GM12878 (cell line): Measurements from ENCODE around the gene ESPNL. TPM values are rescaled to one million over a fixed set of nuclear protein-coding genes. Genes with fewer than 3 reads are reported as not detected.

Experiments used
- ATAC-seq: fragments of 200-7000 bp; cut with Tn5 transposase; 3 replicates; pipeline ENCODE4 v1.9.1; 2020; ENCODE audit warnings: mild to moderate bottlenecking, moderate library complexity
- BruUV-seq: library from RNA; stranded (reverse); fragments of 400-500 nt; replicated peaks from 2 replicates; lab custom pipeline; 2021; lab: Mats Ljungman, UMichigan
- CTCF ChIA-PET: fragments of 300-600 bp; sonication (Branson Sonifier 250); formaldehyde crosslinking; extraction: SDS; loops from one replicate; lab custom pipeline; 2021; ENCODE audit warnings: inconsistent platforms; lab: Yijun Ruan, JAX
- POLR2A ChIA-PET: fragments of 350-600 bp; formaldehyde crosslinking; extraction: SDS; loops from one replicate; lab custom pipeline; 2021; ENCODE audit warnings: inconsistent platforms; lab: Charles Lee
- RAD21 ChIA-PET: fragments of 300-600 bp; sonication (Branson Sonifier 250); formaldehyde crosslinking; loops from one replicate; lab custom pipeline; 2023; ENCODE audit warnings: antibody characterized with exemption; ENCODE audit not compliant: unreplicated experiment; lab: Charles Lee
- SMC1A ChIA-PET: fragments of 300-600 bp; sonication (Branson Sonifier 250); formaldehyde crosslinking; loops from one replicate; lab custom pipeline; 2023; ENCODE audit not compliant: unreplicated experiment, uncharacterized antibody; lab: Charles Lee
- DNase-seq: peaks from one replicate; pipeline ENCODE4 v3.0.0-alpha.2; 2011; ENCODE audit warnings: low read depth, low spot score
- FAIRE-seq: peaks from 3 replicates; lab custom pipeline; 2011; peaks lifted over from hg19 to GRCh38; lab: Jason Lieb, UNC
- H2AFZ ChIP-seq: 2 replicates; pipeline ENCODE4 v1.6.0; 2011; ENCODE audit warnings: low read depth, low read length, control low read depth; ENCODE audit not compliant: control insufficient read depth
- H3K27ac ChIP-seq: 2 replicates; pipeline ENCODE4 v1.5.1; 2011; ENCODE audit warnings: control low read depth; ENCODE audit not compliant: control insufficient read depth, insufficient read depth
- H3K27me3 ChIP-seq, 2 experiments: replicated peaks in 1 of 2; 2 replicates each; pipeline versions ENCODE4 v1.6.0 to v1.6.1; 2011; ENCODE audit warnings: low read length in 1 of 2; ENCODE audit not compliant: control insufficient read depth in 2 of 2, insufficient read depth in 2 of 2
- H3K36me3 ChIP-seq, 2 experiments: 2 replicates each; pipeline ENCODE4 v1.5.1; 2011; ENCODE audit warnings: low read length in 1 of 2; ENCODE audit not compliant: control insufficient read depth in 2 of 2, insufficient read depth in 2 of 2
- H3K4me1 ChIP-seq: 2 replicates; pipeline ENCODE4 v1.6.1; 2011; ENCODE audit warnings: mild to moderate bottlenecking, low read length, moderate library complexity, mixed read lengths; ENCODE audit not compliant: control insufficient read depth, insufficient read depth
- H3K4me2 ChIP-seq: 2 replicates; pipeline ENCODE4 v1.6.0; 2011; ENCODE audit warnings: control low read depth; ENCODE audit not compliant: control insufficient read depth, insufficient read depth
- H3K4me3 ChIP-seq: fragments of 200-600 bp; sonication (generic); 2 replicates; pipeline ENCODE4 v1.5.1; 2016
- H3K79me2 ChIP-seq: 2 replicates; pipeline ENCODE4 v1.6.0; 2011; ENCODE audit warnings: low read length; ENCODE audit not compliant: control insufficient read depth, insufficient read depth
- H3K9ac ChIP-seq: 2 replicates; pipeline ENCODE4 v1.8.0; 2011; ENCODE audit warnings: low read length, control low read depth, mixed read lengths; ENCODE audit not compliant: control insufficient read depth, insufficient read depth
- H3K9me3 ChIP-seq: replicated peaks from 3 replicates; pipeline ENCODE4 v1.5.1; 2011; ENCODE audit warnings: mild to moderate bottlenecking, low read length; ENCODE audit not compliant: control insufficient read depth, insufficient read depth
- H4K20me1 ChIP-seq: 2 replicates; pipeline ENCODE4 v1.6.0; 2011; ENCODE audit not compliant: control insufficient read depth, insufficient read depth
- BRCA1 ChIP-seq: IDR thresholded peaks from 2 replicates; pipeline ENCODE4 v1.6.1; 2011; ENCODE audit warnings: low read depth, low read length, improper control_type of control experiment
- EZH2 ChIP-seq: IDR thresholded peaks from 2 replicates; pipeline ENCODE4 v1.6.1; 2012; ENCODE audit warnings: low read depth, mild to moderate bottlenecking, control low read depth, inconsistent platforms, low read length, borderline replicate concordance; ENCODE audit not compliant: control insufficient read depth
- FOS ChIP-seq: IDR thresholded peaks from 3 replicates; pipeline ENCODE4 v1.6.1; 2011; ENCODE audit warnings: borderline replicate concordance; ENCODE audit not compliant: insufficient read length; ENCODE audit errors: extremely low read depth
- HDGF ChIP-seq: fragments of 450-650 bp; IDR thresholded peaks from 2 replicates; pipeline ENCODE4 v1.6.1; 2016; ENCODE audit warnings: antibody characterized with exemption
- IKZF1 ChIP-seq: fragments of 450-650 bp; conservative IDR thresholded peaks from 2 replicates; pipeline ENCODE4 v1.6.1; 2017; ENCODE audit warnings: antibody characterized with exemption, mild to moderate bottlenecking
- JUNB ChIP-seq: IDR thresholded peaks from 2 replicates; pipeline ENCODE4 v1.6.1; 2016; ENCODE audit warnings: antibody characterized with exemption, mild to moderate bottlenecking
- MAX ChIP-seq: IDR thresholded peaks from 2 replicates; pipeline ENCODE4 v1.6.1; 2012; ENCODE audit warnings: low read depth, low read length, improper control_type of control experiment
- NBN ChIP-seq: fragments of 450-650 bp; IDR thresholded peaks from 2 replicates; pipeline ENCODE4 v1.6.1; 2016
- RAD21 ChIP-seq: IDR thresholded peaks from 2 replicates; pipeline ENCODE4 v1.6.1; 2011; ENCODE audit warnings: mild to moderate bottlenecking, low read depth, low read length, moderate library complexity; ENCODE audit not compliant: insufficient read depth
- RB1 ChIP-seq: fragments of 450-650 bp; formaldehyde crosslinking; IDR thresholded peaks from 2 replicates; pipeline ENCODE4 v1.6.1; 2017; ENCODE audit warnings: mild to moderate bottlenecking, borderline replicate concordance
- SMARCA5 ChIP-seq: fragments of 450-650 bp; IDR thresholded peaks from 2 replicates; pipeline ENCODE4 v1.6.1; 2017; ENCODE audit warnings: mild to moderate bottlenecking
- SMC3 ChIP-seq: IDR thresholded peaks from 2 replicates; pipeline ENCODE4 v1.6.1; 2011; ENCODE audit warnings: low read length, improper control_type of control experiment, borderline replicate concordance
- SP1 ChIP-seq: IDR thresholded peaks from one replicate; pipeline ENCODE4 v1.6.1; 2011; ENCODE audit warnings: low read depth, low read length
- SRF ChIP-seq, 2 experiments: IDR thresholded peaks; 2 replicates each; pipeline ENCODE4 v1.6.1; 2011; ENCODE audit warnings: low read depth in 2 of 2, low read length in 2 of 2, mild to moderate bottlenecking in 1 of 2, moderate library complexity in 1 of 2
- TCF3 ChIP-seq: IDR thresholded peaks from 2 replicates; pipeline ENCODE4 v1.6.1; 2012; ENCODE audit warnings: low read depth, mild to moderate bottlenecking, low read length, borderline replicate concordance; ENCODE audit not compliant: insufficient read depth
- ZSCAN29 ChIP-seq: fragments of 450-650 bp; IDR thresholded peaks from 2 replicates; pipeline ENCODE4 v1.6.1; 2017; ENCODE audit warnings: mild to moderate bottlenecking, moderate library complexity
- WGBS: methylation state at CpG from one replicate; pipeline ENCODE4 v1.1.6; 2016; ENCODE audit warnings: low lambda C conversion rate; ENCODE audit not compliant: insufficient replicate concordance, insufficient coverage; ENCODE audit errors: missing lambda C conversion rate; 5-methylcytosine and 5-hydroxymethylcytosine counted together
- in situ Hi-C: fragments of 300-500 bp; cut with MboI; formaldehyde crosslinking; loops from 9 replicates; pipeline ENCODE4 v1.14.3; 2018; ENCODE audit warnings: mixed read lengths
- intact Hi-C: fragments of 100-400 bp; cut with micrococcal nuclease; formaldehyde crosslinking; loops from one replicate; pipeline ENCODE4 v1.14.2; 2022; ENCODE audit not compliant: unreplicated experiment
- polyA plus RNA-seq, 11 experiments: library from polyadenylated mRNA; depleted of rRNA in 4 of 11; unstranded in 6 of 11; stranded (reverse) in 5 of 11; fragments of >200 nt; fragmentation: Nextera tagmentation in 4 of 11; fragmentation: Illumina TruSeq in 1 of 11; extraction: Ambion mirVana in 4 of 11; extraction: Trizol in 1 of 11; gene quantifications; 1 replicate in 1 of 11; 2 replicates in 10 of 11; pipeline versions ENCODE4 v1.2.1 to v1.2.3, GENCODE V29; 2011 to 2016; ENCODE audit warnings: inconsistent platforms in 2 of 11, missing spikeins in 2 of 11, low read depth in 1 of 11
- total RNA-seq, 4 experiments: library from RNA; depleted of rRNA in 3 of 4; stranded (reverse); fragments of >200 nt in 3 of 4; fragmentation: Illumina TruSeq in 1 of 4; extraction: Trizol in 1 of 4; gene quantifications; 2 replicates each; pipeline versions ENCODE4 v1.2.1 to v1.2.3, GENCODE V29; 2013 to 2021
- TF ChIP-seq, protein P1 (sequence below): fragments of 150-350 bp; IDR thresholded peaks from 2 replicates; pipeline ENCODE4 v1.6.1; 2014; ENCODE audit warnings: mild to moderate bottlenecking, low read depth, low read length
- TF ChIP-seq, protein P2 (sequence below): fragments of 450-650 bp; IDR thresholded peaks from 2 replicates; pipeline ENCODE4 v1.6.1; 2016; ENCODE audit warnings: mild to moderate bottlenecking, moderate library complexity, borderline replicate concordance

The ESPNL gene
- total and polyA plus RNA-seq, 10 of the 15 experiments (the other 5 are each of a cell fraction or from before 2014, with no cell fraction given), result 0.05 to 0.94 (median 0.36) TPM; not detected in 3

- Histone ChIP-seq H3K9me3 (no peaks in the 10 kb centered on the region), H3K79me2 (no peaks in the 10 kb centered on the region), H3K9ac (no peak overlapping the region), H4K20me1 (no peaks in the 10 kb centered on the region; the same call in 1 of the 2 replicates), H3K4me2 (no peak overlapping the region), H3K27me3 (peaks cover 0 to 5% of the 10 kb centered on the region in 2 experiments; a peak in 3 of 4 replicates), H3K4me1 (0 out of 2 replicates have a peak, but pooled peaks cover under 1% of the 10 kb centered on the region), H3K27ac (no peak overlapping the region), H3K4me3 (no peak overlapping the region), H2AFZ (no peak overlapping the region), H3K36me3 (peaks cover 2 to 10% of the 10 kb centered on the region in 2 experiments)
- DNase-seq (no peak), ATAC-seq (no peak), FAIRE-seq (no peak)
- ChIA-PET RAD21 (no interaction called here), POLR2A (interaction anchor here (0.5 kb wide), 1 partner anchor 21 kb away, joined by 4 read pairs; no protein-coding TSS in a partner anchor), CTCF (interaction anchor here (0.5 kb wide), 1 partner anchor 136 kb away, joined by 3 read pairs; no protein-coding TSS in a partner anchor), SMC1A (interaction anchor here (1.2 kb wide), 1 partner anchor 10 kb away, joined by 3 read pairs; no protein-coding TSS in a partner anchor)
- WGBS, result 67% methylated on average over 12 of the region's 12 CpGs
- intact Hi-C loops (no loop called here), in situ Hi-C loops (no loop called here)
- BruUV-seq, result no TSS peak
- TF ChIP-seq RB1, result no peak
- no peak for TF ChIP-seq TCF3
- TF ChIP-seq IKZF1, result no peak
- TF ChIP-seq SMARCA5, result no peak
- TF ChIP-seq JUNB, result no peak
- TF ChIP-seq SRF (IDR thresholded peaks at IDR 0.05; ENCODE audit: low read depth in 2 of 2, low read length in 2 of 2), result no peak
- TF ChIP-seq FOS, result no peak
- TF ChIP-seq BRCA1, result no peak
- TF ChIP-seq, protein P1, sequence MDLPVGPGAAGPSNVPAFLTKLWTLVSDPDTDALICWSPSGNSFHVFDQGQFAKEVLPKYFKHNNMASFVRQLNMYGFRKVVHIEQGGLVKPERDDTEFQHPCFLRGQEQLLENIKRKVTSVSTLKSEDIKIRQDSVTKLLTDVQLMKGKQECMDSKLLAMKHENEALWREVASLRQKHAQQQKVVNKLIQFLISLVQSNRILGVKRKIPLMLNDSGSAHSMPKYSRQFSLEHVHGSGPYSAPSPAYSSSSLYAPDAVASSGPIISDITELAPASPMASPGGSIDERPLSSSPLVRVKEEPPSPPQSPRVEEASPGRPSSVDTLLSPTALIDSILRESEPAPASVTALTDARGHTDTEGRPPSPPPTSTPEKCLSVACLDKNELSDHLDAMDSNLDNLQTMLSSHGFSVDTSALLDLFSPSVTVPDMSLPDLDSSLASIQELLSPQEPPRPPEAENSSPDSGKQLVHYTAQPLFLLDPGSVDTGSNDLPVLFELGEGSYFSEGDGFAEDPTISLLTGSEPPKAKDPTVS, result no peak
- no peak for TF ChIP-seq SP1
- TF ChIP-seq ZSCAN29, result no peak
- no peak for TF ChIP-seq RAD21
- TF ChIP-seq NBN, result no peak
- no peak for TF ChIP-seq MAX
- TF ChIP-seq EZH2, result no peak
- TF ChIP-seq HDGF, result no peak
- no peak for TF ChIP-seq SMC3
- TF ChIP-seq, protein P2, sequence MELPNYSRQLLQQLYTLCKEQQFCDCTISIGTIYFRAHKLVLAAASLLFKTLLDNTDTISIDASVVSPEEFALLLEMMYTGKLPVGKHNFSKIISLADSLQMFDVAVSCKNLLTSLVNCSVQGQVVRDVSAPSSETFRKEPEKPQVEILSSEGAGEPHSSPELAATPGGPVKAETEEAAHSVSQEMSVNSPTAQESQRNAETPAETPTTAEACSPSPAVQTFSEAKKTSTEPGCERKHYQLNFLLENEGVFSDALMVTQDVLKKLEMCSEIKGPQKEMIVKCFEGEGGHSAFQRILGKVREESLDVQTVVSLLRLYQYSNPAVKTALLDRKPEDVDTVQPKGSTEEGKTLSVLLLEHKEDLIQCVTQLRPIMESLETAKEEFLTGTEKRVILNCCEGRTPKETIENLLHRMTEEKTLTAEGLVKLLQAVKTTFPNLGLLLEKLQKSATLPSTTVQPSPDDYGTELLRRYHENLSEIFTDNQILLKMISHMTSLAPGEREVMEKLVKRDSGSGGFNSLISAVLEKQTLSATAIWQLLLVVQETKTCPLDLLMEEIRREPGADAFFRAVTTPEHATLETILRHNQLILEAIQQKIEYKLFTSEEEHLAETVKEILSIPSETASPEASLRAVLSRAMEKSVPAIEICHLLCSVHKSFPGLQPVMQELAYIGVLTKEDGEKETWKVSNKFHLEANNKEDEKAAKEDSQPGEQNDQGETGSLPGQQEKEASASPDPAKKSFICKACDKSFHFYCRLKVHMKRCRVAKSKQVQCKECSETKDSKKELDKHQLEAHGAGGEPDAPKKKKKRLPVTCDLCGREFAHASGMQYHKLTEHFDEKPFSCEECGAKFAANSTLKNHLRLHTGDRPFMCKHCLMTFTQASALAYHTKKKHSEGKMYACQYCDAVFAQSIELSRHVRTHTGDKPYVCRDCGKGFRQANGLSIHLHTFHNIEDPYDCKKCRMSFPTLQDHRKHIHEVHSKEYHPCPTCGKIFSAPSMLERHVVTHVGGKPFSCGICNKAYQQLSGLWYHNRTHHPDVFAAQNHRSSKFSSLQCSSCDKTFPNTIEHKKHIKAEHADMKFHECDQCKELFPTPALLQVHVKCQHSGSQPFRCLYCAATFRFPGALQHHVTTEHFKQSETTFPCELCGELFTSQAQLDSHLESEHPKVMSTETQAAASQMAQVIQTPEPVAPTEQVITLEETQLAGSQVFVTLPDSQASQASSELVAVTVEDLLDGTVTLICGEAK, result no peak
Measured at GRCh38 chr2:238165288-238165921, 65.3 kb downstream of the ESPNL start.
